GM12878 (cell line): ENCODE measurements around the gene RPRD1B. TPM values are rescaled to one million over a fixed set of nuclear protein-coding genes. Genes with fewer than 3 reads are reported as not detected.

Source experiments
- ATAC-seq: fragments of 200-7000 bp; cut with Tn5 transposase; 3 replicates; pipeline ENCODE4 v1.9.1; 2020; ENCODE audit warnings: mild to moderate bottlenecking, moderate library complexity
- BruUV-seq: library from RNA; stranded (reverse); fragments of 400-500 nt; replicated peaks from 2 replicates; lab custom pipeline; 2021; lab: Mats Ljungman, UMichigan
- CTCF ChIA-PET: fragments of 300-600 bp; sonication (Branson Sonifier 250); formaldehyde crosslinking; extraction: SDS; loops from one replicate; lab custom pipeline; 2021; ENCODE audit warnings: inconsistent platforms; lab: Yijun Ruan, JAX
- POLR2A ChIA-PET: fragments of 350-600 bp; formaldehyde crosslinking; extraction: SDS; loops from one replicate; lab custom pipeline; 2021; ENCODE audit warnings: inconsistent platforms; lab: Charles Lee
- RAD21 ChIA-PET: fragments of 300-600 bp; sonication (Branson Sonifier 250); formaldehyde crosslinking; loops from one replicate; lab custom pipeline; 2023; ENCODE audit warnings: antibody characterized with exemption; ENCODE audit not compliant: unreplicated experiment; lab: Charles Lee
- SMC1A ChIA-PET: fragments of 300-600 bp; sonication (Branson Sonifier 250); formaldehyde crosslinking; loops from one replicate; lab custom pipeline; 2023; ENCODE audit not compliant: unreplicated experiment, uncharacterized antibody; lab: Charles Lee
- DNase-seq: peaks from one replicate; pipeline ENCODE4 v3.0.0-alpha.2; 2011; ENCODE audit warnings: low read depth, low spot score
- FAIRE-seq: peaks from 3 replicates; lab custom pipeline; 2011; peaks lifted over from hg19 to GRCh38; lab: Jason Lieb, UNC
- H2AFZ ChIP-seq: 2 replicates; pipeline ENCODE4 v1.6.0; 2011; ENCODE audit warnings: low read depth, low read length, control low read depth; ENCODE audit not compliant: control insufficient read depth
- H3K27ac ChIP-seq: 2 replicates; pipeline ENCODE4 v1.5.1; 2011; ENCODE audit warnings: control low read depth; ENCODE audit not compliant: control insufficient read depth, insufficient read depth
- H3K27me3 ChIP-seq, 2 experiments: replicated peaks in 1 of 2; 2 replicates each; pipeline versions ENCODE4 v1.6.0 to v1.6.1; 2011; ENCODE audit warnings: low read length in 1 of 2; ENCODE audit not compliant: control insufficient read depth in 2 of 2, insufficient read depth in 2 of 2
- H3K36me3 ChIP-seq, 2 experiments: 2 replicates each; pipeline ENCODE4 v1.5.1; 2011; ENCODE audit warnings: low read length in 1 of 2; ENCODE audit not compliant: control insufficient read depth in 2 of 2, insufficient read depth in 2 of 2
- H3K4me1 ChIP-seq: 2 replicates; pipeline ENCODE4 v1.6.1; 2011; ENCODE audit warnings: mild to moderate bottlenecking, low read length, moderate library complexity, mixed read lengths; ENCODE audit not compliant: control insufficient read depth, insufficient read depth
- H3K4me2 ChIP-seq: 2 replicates; pipeline ENCODE4 v1.6.0; 2011; ENCODE audit warnings: control low read depth; ENCODE audit not compliant: control insufficient read depth, insufficient read depth
- H3K4me3 ChIP-seq: fragments of 200-600 bp; sonication (generic); 2 replicates; pipeline ENCODE4 v1.5.1; 2016
- H3K79me2 ChIP-seq: 2 replicates; pipeline ENCODE4 v1.6.0; 2011; ENCODE audit warnings: low read length; ENCODE audit not compliant: control insufficient read depth, insufficient read depth
- H3K9ac ChIP-seq: 2 replicates; pipeline ENCODE4 v1.8.0; 2011; ENCODE audit warnings: low read length, control low read depth, mixed read lengths; ENCODE audit not compliant: control insufficient read depth, insufficient read depth
- H3K9me3 ChIP-seq: replicated peaks from 3 replicates; pipeline ENCODE4 v1.5.1; 2011; ENCODE audit warnings: mild to moderate bottlenecking, low read length; ENCODE audit not compliant: control insufficient read depth, insufficient read depth
- H4K20me1 ChIP-seq: 2 replicates; pipeline ENCODE4 v1.6.0; 2011; ENCODE audit not compliant: control insufficient read depth, insufficient read depth
- ATF3 ChIP-seq: IDR thresholded peaks from 2 replicates; pipeline ENCODE4 v1.6.1; 2011; ENCODE audit warnings: low read depth, mild to moderate bottlenecking, low read length, moderate library complexity, borderline replicate concordance; ENCODE audit errors: extremely low read depth
- CBX3 ChIP-seq: fragments of 200-600 bp; sonication (generic); IDR thresholded peaks from 2 replicates; pipeline ENCODE4 v1.6.1; 2016; ENCODE audit warnings: low read depth, borderline replicate concordance
- CBX5 ChIP-seq: sonication (generic); IDR thresholded peaks from 2 replicates; pipeline ENCODE4 v1.6.1; 2016; ENCODE audit warnings: low read depth, moderate library complexity, mild to moderate bottlenecking, inconsistent platforms
- CHD4 ChIP-seq: fragments of 200-600 bp; sonication (generic); IDR thresholded peaks from 2 replicates; pipeline ENCODE4 v1.6.1; 2016; ENCODE audit warnings: mild to moderate bottlenecking
- CREM ChIP-seq: IDR thresholded peaks from 2 replicates; pipeline ENCODE4 v1.6.1; 2014; ENCODE audit warnings: antibody characterized with exemption, low read depth
- MTA2 ChIP-seq: fragments of 450-650 bp; IDR thresholded peaks from 2 replicates; pipeline ENCODE4 v1.6.1; 2016; ENCODE audit warnings: low read depth, mild to moderate bottlenecking, moderate library complexity
- SMARCA5 ChIP-seq: fragments of 450-650 bp; IDR thresholded peaks from 2 replicates; pipeline ENCODE4 v1.6.1; 2017; ENCODE audit warnings: mild to moderate bottlenecking
- YBX1 ChIP-seq: fragments of 450-650 bp; IDR thresholded peaks from 2 replicates; pipeline ENCODE4 v1.6.1; 2016; ENCODE audit warnings: antibody characterized with exemption
- ZNF217 ChIP-seq: fragments of 450-650 bp; IDR thresholded peaks from 2 replicates; pipeline ENCODE4 v1.6.1; 2017; ENCODE audit warnings: antibody characterized with exemption, mild to moderate bottlenecking
- ZNF687 ChIP-seq: fragments of 450-650 bp; IDR thresholded peaks from 2 replicates; pipeline ENCODE4 v1.6.1; 2017; ENCODE audit warnings: mild to moderate bottlenecking, moderate library complexity
- WGBS: methylation state at CpG from one replicate; pipeline ENCODE4 v1.1.6; 2016; ENCODE audit warnings: low lambda C conversion rate; ENCODE audit not compliant: insufficient replicate concordance, insufficient coverage; ENCODE audit errors: missing lambda C conversion rate; 5-methylcytosine and 5-hydroxymethylcytosine counted together
- in situ Hi-C: fragments of 300-500 bp; cut with MboI; formaldehyde crosslinking; loops from 9 replicates; pipeline ENCODE4 v1.14.3; 2018; ENCODE audit warnings: mixed read lengths
- intact Hi-C: fragments of 100-400 bp; cut with micrococcal nuclease; formaldehyde crosslinking; loops from one replicate; pipeline ENCODE4 v1.14.2; 2022; ENCODE audit not compliant: unreplicated experiment
- polyA plus RNA-seq, 11 experiments: library from polyadenylated mRNA; depleted of rRNA in 4 of 11; unstranded in 6 of 11; stranded (reverse) in 5 of 11; fragments of >200 nt; fragmentation: Nextera tagmentation in 4 of 11; fragmentation: Illumina TruSeq in 1 of 11; extraction: Ambion mirVana in 4 of 11; extraction: Trizol in 1 of 11; gene quantifications; 1 replicate in 1 of 11; 2 replicates in 10 of 11; pipeline versions ENCODE4 v1.2.1 to v1.2.3, GENCODE V29; 2011 to 2016; ENCODE audit warnings: inconsistent platforms in 2 of 11, missing spikeins in 2 of 11, low read depth in 1 of 11
- total RNA-seq, 4 experiments: library from RNA; depleted of rRNA in 3 of 4; stranded (reverse); fragments of >200 nt in 3 of 4; fragmentation: Illumina TruSeq in 1 of 4; extraction: Trizol in 1 of 4; gene quantifications; 2 replicates each; pipeline versions ENCODE4 v1.2.1 to v1.2.3, GENCODE V29; 2013 to 2021

The RPRD1B gene
- total and polyA plus RNA-seq, 10 of the 15 experiments (the other 5 are each of a cell fraction or from before 2014, with no cell fraction given) = 5.2 to 40.2 (median 30.0) TPM

GRCh38 chr20:38079353-38079752 lies 45.8 kb downstream of the RPRD1B start:
- Histone ChIP-seq H3K36me3 (peaks cover 8 to 11% of the 10 kb centered on the region in 2 experiments), H3K27ac (no peak overlapping the region), H4K20me1 (no peaks in the 10 kb centered on the region), H3K9ac (no peak overlapping the region), H3K79me2 (peaks cover 12% of the 10 kb centered on the region), H3K4me2 (no peak overlapping the region), H3K9me3 (peaks cover 4% of the 10 kb centered on the region), H3K4me1 (peaks cover 6% of the 10 kb centered on the region), H2AFZ (no peak overlapping the region), H3K27me3 (no peaks in the 10 kb centered on the region), H3K4me3 (no peak overlapping the region)
- 98% methylated on average over 3 of the region's 3 CpGs for WGBS
- POLR2A ChIA-PET = interaction anchor here (0.6 kb wide), 1 partner anchor 66 kb away, joined by 4 read pairs; no protein-coding TSS in a partner anchor
- CTCF ChIA-PET = interaction anchor here (1.4 to 12.1 kb wide), 5 partner anchors 9 to 142 kb away, joined by 6 to 260 read pairs (median 175); no protein-coding TSS in a partner anchor
- no TSS peak for BruUV-seq
- SMC1A ChIA-PET = interaction anchor here (0.8 to 12.3 kb wide), 3 partner anchors 12 to 21 kb away, joined by 3 to 166 read pairs (median 8); no protein-coding TSS in a partner anchor
- in situ Hi-C loops (no loop called here), intact Hi-C loops (no loop called here)
- ATAC-seq (no peak), FAIRE-seq (no peak), DNase-seq (no peak)
- no peak for TF ChIP-seq CHD4
- no peak for TF ChIP-seq CREM
- TF ChIP-seq ZNF217 = 0 out of 2 replicates have a peak, but pooled peaks have one; percentile 22
- TF ChIP-seq MTA2 = no peak
- peak; percentile 42; the same call in 1 of the 2 replicates for TF ChIP-seq SMARCA5
- RAD21 ChIA-PET = interaction anchor here (0.7 to 1.1 kb wide), 3 partner anchors 14 to 34 kb away, joined by 3 to 4 read pairs (median 4); no protein-coding TSS in a partner anchor

GRCh38 chr20:38081575-38081974 lies 48.0 kb downstream of the RPRD1B start:
- CTCF ChIA-PET = interaction anchor here (0.8 to 15.1 kb wide), 9 partner anchors 4 to 141 kb away, joined by 3 to 260 read pairs (median 3); no protein-coding TSS in a partner anchor
- TF ChIP-seq ZNF687 (no peak), CBX3 (no peak), CBX5 (no peak), YBX1 (no peak), ATF3 (no peak)

More at GRCh38 chr20:38081575-38081974, 48.0 kb downstream of the RPRD1B start:
- Histone ChIP-seq H3K9ac (no peak overlapping the region), H3K27me3 (no peaks in the 10 kb centered on the region), H3K4me1 (no peaks in the 10 kb centered on the region; the same call in 1 of the 2 replicates), H4K20me1 (no peaks in the 10 kb centered on the region), H2AFZ (no peak overlapping the region), H3K27ac (no peak overlapping the region), H3K9me3 (peaks cover 4% of the 10 kb centered on the region), H3K36me3 (peaks cover 11 to 17% of the 10 kb centered on the region in 2 experiments), H3K4me3 (no peak overlapping the region), H3K4me2 (no peak overlapping the region), H3K79me2 (peaks cover 12% of the 10 kb centered on the region)
- FAIRE-seq (no peak), DNase-seq (no peak), ATAC-seq (no peak)
- intact Hi-C loops = no loop called here
- ChIA-PET POLR2A (interaction anchor here (0.6 to 2.0 kb wide), 3 partner anchors 12 to 48 kb away, joined by 4 read pairs; partner anchors contain the start of genes RPRD1B and TTI1), SMC1A (interaction anchor here (0.9 to 12.3 kb wide), 4 partner anchors 7 to 140 kb away, joined by 5 to 166 read pairs (median 12); no protein-coding TSS in a partner anchor), RAD21 (interaction anchor here (1.1 to 1.5 kb wide), 2 partner anchors 8 to 24 kb away, joined by 3 to 6 read pairs; no protein-coding TSS in a partner anchor)
- no TSS peak for BruUV-seq
- 35% methylated on average over 3 of the region's 3 CpGs for WGBS
- in situ Hi-C loops = no loop called here
